ENCODE data around the gene EVX2.

The EVX2 gene

DNA sequence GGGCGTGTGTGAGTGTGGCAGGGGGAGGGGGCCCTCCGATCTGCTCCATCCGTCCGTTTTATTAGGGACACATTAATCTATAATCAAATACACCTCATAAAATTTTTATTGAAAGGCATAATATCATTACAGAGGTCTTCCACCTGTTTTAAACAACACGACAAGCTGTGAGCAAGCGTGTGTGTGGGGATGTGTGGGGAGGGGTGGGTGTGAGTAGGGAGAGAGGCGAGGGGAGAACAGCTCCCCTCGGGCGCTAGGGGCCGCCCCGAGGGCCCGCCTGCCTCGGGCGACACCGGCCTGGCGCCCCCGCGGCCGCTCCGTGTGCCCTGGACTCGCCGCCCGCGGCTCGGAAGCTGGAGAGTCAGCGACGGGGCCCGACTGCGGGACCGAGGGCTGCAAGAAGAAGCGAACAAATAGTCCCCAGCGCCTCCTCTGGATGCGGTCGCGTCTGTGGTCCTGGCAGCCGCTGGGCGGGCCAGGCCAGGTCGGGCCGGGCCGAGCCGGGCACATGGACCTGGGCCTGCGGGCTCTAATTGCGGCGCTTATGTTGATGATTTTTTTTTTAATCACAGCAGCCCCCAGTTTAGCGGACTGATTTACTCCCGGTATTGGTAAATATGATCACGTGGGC is 38.4 kb upstream of the EVX2 start:
- no peak for DNase-seq (ENCODE audit: low read depth)

DNA sequence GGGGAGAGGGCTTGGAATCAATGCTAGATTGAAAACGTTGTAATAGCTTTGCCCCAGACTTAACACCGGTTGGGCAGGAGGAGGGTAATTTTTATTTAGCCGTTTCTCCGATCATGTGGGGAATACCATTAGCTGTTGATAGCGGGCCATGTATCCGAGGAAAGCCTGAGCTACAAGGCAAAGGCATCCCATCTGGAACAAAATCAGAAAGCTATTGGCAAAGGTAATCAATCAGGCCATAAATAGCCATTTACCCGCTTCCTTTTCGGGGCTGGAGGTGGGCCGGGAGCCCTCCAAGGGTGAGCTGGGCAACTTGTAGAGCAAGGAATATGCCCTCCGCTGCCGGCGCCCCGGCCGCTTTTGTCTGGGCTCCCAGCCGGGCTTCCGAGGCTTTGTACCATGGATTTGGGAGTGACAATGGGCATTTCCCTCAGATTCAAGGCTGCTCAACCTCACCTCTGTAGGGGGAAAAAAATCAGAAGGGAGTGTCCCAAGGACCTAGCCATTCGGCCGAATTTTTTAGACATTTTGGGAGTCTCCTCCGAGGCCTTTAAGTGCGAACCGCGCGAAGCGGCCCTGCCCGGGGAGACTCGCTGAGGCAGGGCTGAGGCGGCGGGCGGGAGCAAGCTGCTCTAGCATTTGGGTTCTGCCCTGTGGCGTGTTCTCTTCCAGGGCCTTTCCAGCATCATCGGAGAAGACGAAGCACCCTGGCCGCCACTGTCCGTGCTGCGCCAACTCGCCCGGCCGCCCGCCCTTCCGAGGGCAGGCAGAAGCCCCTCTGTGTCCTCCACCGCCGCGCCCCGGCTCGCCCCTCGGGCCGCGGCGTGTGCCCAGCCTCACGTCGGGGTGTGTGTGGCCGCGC is 37.7 kb upstream of the EVX2 start:
- DNase-seq (ENCODE audit: low read depth) = no peak

DNA sequence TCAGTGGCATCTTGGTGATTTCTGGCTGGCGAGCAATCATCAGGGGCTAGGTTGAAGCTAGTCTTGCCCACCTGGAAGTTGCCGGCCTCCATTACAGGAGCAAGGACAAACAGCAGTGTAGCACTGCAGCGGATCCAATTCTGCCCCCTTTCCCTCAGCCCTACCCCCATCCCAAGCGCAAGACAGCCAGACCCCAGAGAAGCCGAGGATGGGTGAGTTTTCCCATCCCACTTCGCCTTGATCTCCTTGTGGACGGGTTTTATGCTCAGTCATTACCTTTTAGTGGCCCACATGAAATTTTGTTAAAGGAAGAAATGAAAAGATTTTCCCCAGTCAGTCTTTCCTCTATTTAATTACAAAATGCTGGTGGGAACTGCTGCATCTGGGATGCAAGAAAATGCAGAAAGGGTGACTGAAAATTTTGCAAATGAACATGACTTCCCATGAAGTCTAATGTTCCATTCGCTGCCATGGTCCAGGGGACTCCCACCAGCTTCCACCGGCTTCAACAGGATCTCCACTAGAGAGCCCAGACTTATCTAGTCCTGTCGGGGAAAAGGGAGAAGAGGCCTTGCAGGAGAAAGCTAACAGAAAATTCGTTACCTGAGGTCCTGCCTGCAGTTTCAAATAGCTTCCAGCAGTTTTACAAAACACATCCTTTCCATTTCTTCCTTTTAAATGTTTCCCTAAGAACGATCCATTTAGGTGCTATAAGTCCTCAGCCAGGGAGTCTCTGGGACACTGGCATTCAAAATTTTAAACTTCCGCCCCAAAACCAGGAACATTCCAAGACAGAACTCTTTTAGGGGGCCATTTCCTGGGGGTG is 36.8 kb upstream of the EVX2 start:
- DNase-seq (ENCODE audit: low read depth) = no peak

DNA sequence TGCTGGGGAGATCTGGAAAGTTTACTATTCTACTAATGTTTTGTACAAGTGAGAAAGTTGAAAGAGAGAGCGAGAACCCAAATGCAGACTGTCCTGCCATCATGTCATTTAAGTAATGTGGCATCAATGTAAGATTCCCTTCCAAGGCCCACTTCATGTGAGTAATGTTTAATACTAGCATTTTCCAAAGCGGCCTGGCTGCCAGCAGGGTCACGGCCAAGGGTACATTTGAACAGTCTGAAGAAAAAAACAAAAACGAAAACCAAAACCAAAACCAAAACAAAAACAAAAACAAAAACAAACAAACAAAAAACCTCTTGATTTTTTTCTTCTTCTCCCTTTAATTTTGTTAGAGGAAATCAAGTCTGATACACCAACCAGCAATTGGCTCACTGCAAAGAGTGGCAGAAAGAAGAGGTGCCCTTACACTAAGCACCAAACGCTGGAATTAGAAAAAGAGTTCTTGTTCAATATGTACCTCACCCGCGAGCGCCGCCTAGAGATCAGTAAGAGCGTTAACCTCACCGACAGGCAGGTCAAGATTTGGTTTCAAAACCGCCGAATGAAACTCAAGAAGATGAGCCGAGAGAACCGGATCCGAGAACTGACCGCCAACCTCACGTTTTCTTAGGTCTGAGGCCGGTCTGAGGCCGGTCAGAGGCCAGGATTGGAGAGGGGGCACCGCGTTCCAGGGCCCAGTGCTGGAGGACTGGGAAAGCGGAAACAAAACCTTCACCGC is 35.0 kb upstream of the EVX2 start:
- DNase-seq (ENCODE audit: low read depth) = no peak

DNA sequence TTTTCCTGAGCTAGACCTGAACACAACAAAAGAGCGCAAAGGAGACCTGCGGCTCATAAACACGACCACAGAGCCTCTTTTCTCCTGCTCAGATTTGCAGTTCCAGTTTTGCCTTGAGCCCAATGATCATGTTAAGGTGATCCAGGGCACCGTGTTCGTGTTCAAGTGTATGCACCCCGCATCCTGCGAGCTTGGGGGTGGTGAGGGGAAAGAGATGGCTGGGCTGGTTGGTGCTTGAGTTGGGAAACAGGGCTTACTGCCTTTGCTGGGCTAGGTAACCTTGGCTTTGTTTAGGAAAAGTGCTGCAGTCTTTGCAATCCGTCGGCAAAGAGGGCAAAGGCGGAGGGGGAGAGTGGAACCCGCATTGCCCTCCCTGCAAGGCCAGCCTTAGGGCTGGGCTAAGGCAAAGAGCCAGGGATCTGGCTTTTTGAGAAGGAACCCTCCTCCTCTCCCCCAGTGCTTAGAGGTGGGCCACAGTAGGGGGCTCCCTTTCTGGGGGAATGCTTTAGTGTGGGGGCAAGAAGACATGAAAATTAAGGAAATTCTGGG is 34.1 kb upstream of the EVX2 start:
- DNase-seq (ENCODE audit: low read depth) = no peak

DNA sequence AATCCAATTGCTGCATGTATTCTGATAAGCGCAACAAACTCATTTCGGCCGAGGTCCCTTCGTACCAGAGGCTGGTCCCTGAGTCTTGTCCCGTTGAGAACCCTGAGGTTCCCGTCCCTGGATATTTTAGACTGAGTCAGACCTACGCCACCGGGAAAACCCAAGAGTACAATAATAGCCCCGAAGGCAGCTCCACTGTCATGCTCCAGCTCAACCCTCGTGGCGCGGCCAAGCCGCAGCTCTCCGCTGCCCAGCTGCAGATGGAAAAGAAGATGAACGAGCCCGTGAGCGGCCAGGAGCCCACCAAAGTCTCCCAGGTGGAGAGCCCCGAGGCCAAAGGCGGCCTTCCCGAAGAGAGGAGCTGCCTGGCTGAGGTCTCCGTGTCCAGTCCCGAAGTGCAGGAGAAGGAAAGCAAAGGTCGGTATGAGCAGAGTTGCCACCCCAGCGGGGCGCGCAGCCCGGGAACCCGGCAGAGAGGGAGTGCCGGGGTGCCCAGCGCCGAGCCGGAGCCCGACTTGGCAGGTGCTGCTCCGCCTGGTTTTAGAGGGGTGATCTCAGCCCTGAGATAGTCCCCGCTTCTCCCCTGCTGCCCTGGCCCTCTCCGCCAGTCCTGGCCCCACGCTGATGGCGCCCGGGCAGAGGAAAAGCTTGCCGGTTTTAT is 33.5 kb upstream of the EVX2 start:
- no peak for DNase-seq (ENCODE audit: low read depth)

DNA sequence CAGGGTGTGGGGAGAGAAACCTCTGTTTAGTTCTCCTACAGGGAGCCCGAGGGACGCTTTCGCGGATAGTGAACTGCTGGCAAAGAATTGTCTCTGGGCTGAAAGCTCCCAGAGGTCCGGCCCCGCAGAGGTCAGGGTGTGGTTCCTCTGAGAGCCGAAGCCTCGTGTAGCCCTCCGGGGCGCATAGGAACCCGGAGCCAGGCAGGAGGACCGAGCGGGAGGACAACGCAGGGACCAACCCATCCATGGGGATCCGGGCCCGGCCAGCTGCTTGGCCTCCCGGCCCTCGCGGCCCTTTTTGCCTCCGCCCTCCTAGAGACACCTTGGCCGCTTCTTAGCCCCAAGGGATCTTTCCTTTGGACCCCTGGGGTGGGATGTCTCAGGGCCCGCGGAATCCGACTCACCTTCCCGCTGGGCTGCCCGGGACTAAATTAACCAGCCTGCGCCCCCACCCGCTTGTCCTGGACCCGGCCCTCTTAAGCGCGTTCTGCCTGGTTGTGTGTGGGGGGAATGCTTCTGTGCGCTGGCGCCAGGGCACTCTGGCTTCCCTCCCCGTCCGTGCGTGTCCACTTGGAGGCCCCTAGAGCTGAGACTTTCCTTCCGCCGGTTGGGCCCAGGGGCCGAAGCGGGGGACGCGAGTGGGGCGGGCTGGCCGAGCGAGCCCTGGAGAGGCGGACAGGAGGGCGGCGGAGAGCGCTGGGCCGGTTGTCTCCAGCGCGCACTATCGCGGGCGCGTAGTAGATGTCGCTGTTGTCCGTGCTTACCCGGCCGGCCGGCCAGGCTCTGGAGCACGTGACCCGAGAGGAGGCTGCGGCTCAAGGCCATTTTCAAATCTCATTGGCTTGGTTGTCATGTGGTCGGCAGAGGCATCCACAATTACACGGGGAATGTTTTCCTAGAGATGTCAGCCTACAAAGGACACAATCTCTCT is 32.4 kb upstream of the EVX2 start, which contains the start of gene HOXD10:
HOXD10 (plus strand) TSS at position 896 of the 931 bp plus-strand sequence. CDS start 56 bp downstream, outside the sequence.
- DNase-seq (ENCODE audit: low read depth) = no peak

DNA sequence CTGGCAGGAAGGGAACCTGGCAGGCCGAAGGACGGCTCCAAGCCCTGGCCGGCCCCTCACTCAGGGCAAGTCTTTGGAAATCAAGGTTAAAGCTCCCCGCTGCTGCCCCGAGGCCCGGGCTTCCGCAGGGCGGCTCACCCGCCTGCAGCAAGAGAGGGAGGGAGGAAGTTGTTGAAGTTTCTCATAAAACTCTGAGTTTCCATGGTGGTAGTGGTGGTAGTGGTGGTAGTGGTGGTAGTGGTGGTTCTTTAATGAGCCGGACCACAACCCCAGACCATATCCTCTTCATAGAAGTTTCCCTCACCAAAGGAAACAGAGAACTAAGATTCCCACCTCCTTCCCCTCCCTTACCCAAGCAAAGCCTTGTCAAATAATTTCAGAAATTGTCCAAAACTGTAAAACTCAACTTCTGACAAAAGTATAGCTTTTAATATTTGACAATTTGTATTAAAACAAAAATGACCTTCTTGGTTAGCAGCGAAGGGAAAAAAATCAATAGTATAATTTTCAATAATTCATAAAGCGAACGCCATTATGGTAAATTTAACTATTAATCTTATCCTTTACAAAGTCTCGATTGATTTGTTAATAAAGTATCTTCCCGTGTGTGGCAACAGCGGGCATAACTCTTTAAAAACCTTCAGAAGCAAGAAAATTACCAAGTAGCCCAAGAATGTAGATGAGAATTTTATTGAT is 31.3 kb upstream of the EVX2 start:
- no peak for DNase-seq (ENCODE audit: low read depth)

DNA sequence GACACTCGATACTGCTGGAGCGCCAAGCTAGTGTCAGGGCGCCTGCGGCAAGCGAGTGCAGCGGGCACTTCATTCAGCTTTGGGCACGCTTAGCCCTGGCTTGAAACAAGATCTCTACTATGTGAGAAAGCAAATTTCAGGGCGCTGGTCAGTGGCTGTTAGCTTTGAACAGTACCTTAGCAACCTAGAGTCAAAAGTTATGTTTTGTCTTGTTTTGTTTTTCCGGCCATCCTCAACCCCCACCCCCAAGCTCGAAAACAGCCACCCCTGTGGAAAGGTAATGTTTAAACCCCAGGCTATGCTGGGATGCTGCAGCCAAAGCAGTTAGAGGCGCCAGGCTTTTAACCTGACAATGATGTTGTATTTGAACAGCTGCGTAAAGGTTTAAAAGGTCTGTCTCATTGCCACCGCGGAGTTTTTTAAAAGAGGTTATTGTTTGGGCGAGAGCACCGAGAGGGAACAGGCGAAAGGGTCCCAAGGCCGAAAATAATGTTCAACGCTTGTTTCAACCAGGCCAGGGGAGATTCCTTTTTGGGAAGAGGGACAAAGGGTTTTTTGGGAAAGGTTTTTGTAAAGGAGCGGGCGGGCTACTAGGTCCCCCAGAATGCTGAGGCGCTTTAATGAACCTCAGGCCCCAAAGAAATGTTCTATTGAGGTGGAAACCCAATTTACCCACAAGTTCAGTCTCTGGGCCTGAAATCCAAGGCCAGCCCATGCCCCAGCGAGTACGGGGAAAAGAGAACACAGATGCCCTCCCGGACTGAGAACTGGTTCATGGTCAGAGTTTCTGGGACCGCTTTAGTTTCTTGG is 30.6 kb upstream of the EVX2 start:
- no peak for DNase-seq (ENCODE audit: low read depth)

DNA sequence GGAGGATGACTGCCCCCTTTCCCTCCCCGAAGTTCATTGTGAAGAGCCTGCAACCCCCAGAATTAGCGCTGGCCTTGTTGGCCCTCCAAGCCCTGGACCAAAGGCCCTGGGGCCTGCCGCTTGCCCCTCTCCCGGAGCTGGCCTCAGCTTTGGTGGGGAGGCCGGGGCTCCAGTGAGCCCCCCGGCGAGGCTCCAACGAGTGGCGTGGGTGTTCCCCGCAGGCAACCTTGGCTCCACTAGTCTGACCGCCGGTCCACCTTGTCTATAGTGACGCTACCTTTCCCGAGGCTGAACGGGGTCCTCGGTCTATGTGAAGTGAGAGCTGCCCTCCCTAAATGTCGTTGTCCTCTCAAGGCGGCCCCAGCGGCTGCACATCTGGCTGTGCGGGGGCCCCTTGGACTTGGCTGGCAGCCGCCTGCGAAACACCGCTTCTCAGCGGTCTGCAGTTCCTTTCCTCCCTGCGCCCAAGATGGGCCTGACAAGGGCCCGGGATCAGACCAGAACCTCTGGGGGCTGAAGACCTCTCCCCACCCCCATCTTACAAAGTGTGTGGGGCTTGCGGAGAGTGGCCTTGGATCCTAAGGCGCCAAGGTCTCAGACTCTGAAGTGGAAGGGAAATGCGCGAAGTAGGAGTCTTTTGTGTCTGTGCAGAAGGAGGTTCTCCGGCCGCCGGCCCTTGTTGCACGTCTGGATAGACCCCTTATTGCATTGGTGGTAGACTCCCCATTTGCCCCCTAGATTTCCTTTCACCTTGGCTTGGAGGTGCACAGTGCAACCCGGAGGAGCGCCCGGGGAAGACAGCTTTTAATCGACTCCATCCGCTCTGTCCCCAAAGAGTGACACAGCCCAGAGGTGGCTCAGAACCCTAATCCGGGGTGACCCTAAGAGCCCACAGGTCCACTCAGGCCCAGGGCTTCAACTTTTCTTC is 28.9 kb upstream of the EVX2 start:
- DNase-seq (ENCODE audit: low read depth) = no peak

DNA sequence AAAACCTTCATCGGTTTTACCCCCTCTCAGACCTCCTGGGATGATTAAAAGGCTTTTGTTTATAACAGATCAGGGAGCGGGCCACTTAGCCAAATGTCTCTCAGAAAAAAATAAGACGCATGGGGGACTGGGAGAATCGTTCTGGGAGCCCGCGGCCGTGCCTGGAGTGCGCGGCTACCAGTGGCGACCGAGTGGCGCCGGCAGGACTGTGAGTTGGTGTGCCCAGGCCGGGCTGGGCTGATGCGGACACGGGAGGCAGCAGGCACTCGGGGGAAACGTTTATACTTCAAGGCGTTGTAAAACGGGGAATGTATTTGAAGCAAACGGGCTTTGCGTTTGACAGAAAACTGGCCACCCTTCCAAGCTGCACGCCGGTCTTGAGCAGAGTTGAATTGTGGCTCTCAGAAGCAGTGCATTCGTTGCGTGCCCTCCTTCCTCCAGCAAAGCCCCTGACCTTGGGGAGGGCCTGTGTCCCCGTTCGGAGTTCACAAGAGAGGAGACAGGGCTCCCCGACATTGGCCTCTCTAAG is 28.1 kb upstream of the EVX2 start:
- DNase-seq (ENCODE audit: low read depth) = no peak

DNA sequence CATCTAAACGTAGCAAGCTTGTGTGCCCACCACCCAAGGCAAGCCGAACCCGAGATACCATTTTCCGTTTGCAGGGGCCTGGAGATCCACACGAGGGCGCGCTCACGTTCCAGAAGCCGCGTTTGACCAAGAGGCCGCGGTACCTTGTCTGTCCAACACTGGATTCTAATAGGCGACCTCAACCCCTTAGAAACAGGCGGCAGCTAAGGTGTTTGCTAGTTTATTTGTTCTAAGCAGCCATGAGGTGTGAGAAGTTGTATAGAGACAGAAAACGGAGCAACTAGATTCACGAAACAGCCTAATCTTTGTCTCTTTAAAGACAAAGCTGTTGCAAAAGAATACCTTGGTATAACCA is 27.5 kb upstream of the EVX2 start:
- DNase-seq (ENCODE audit: low read depth) = no peak

DNA sequence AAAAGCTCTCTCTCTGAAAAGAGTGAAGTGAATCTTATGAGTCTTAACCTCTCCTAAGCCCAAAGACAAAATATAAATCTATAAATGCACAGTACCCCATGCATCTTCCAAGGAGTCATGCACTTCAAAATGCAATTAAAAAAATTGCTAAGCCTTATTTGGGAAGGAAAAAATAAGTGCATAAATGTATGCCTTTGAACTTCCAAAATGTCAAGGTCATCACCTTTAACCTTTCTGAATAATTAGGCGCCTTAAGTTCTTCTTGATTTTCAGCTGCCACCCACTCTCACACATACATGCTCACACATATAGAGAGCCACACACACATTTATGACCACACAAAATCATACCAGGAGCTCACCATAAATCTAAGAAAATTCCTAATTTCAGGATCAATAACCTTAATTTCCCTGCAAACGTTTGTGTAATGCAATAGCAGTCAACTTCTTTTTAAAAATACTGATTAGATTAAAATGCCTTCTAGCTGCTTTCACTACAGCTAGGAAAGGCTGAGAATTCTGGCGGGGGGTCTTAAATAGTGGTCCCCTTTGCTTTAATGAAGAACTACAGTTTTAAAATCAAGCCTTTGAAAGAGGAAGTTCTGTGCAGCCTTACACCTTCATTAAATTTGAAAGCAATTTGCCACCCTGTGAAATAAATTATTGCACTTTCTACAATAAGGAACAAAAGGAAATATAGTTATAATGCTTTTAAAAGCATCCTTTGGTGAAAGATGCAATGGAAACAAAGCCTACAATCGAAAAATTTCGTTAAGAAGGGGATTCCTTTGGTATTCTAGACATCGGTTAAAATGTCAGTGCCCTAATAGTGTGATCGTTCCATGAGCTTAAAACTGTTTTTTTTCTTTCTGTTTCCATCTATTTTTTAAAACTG is 26.9 kb upstream of the EVX2 start:
- no peak for DNase-seq (ENCODE audit: low read depth)

DNA sequence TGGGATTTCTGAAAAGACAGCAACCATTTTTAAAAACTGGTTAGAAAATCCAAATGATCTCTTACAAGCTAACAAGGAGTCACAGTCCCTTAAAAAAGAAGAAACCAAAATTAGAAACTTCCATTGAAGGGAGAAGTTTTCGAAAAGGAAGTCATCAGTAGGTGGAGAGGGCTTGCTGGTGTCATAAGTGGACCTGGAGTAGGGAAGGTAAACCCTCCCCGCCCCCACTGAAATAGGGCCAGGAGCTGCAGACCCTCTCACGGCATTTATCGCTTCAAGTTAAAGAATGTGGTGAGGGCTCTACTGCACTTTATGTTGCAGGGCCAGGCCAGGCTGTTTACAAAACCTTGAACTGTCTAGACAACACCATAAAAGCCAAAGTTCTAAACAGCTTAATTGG is 26.2 kb upstream of the EVX2 start:
- no peak for DNase-seq (ENCODE audit: low read depth)

DNA sequence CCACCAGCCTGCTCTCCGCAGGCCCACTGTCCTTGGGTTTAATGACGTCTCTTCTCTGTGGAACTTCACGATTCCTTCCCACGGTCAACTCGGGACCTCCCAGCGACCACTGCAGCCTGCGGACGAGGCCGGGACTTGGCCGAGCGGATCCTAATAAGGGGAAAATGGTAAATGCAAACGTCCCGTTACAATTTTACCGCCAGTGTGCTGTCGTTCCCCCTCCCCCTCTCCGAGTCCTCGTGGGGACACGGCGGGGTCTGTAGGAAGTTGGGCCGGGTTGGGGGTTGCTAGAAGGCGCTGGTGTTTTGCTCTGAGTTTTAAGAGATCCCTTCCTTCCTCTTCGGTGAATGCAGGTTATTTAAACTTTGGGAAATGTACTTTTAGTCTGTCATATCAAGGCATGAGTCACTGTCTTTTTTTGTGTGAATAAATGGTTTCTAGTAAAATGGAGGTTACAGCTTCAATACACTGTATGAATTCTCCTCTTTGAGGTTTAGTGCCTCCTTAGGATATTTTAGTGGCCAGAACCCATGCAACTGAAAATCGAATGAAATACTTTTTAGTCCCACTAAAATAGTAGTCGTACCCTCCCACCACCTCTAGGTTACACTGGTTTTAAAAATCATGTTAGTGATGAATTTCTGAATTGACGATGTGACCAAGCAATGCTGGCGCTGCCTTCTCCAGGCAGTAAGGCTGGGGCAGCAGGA is 25.6 kb upstream of the EVX2 start:
- no peak for DNase-seq (ENCODE audit: low read depth)
